ENCODE data around the gene TYROBP. TPM values are rescaled to one million over a fixed set of nuclear protein-coding genes. Genes with fewer than 3 reads are reported as not detected.

TYROBP gene
- total and polyA plus RNA-seq, 2 of the 8 experiments (the other 6 are each of a cell fraction or from before 2014, with no cell fraction given) = 0.18 TPM; not detected in 1

- DNase-seq (ENCODE audit: low read depth in 1 of 2, low spot score in 2 of 2) (no peak), FAIRE-seq (no peak)
- Histone ChIP-seq H2BK20ac (ENCODE audit: low read length) (no peak overlapping the region), H2BK120ac (replicated peaks; ENCODE audit: low read depth, low read length) (no peak overlapping the region), H3K9ac (replicated peaks in 1 of 4; ENCODE audit: extremely low read depth in 1 of 4, low read depth in 3 of 4, low read length in 3 of 4) (no peak overlapping the region; a peak in 1 of 7 replicates), H4K91ac (replicated peaks; ENCODE audit: insufficient read length, low read length) (no peak overlapping the region), H2BK5ac (ENCODE audit: low read depth, low read length) (no peak overlapping the region), H3K27me3 (replicated peaks in 1 of 4; ENCODE audit: control insufficient read depth in 3 of 4, extremely low read depth in 1 of 4, insufficient read depth in 3 of 4, low read length in 3 of 4) (no peaks in the 10 kb centered on the region; a peak in 1 of 7 replicates), H4K20me1 (replicated peaks in 1 of 2; ENCODE audit: control insufficient read depth in 1 of 2, insufficient read depth in 2 of 2, low read length in 2 of 2) (peaks cover 0 to 14% of the 10 kb centered on the region in 2 experiments), H3K4me3 (ENCODE audit: extremely low read depth in 1 of 4, insufficient read depth in 2 of 4, low read depth in 3 of 4, low read length in 4 of 4) (peak overlapping the region; percentile 63 to 96 (median 69)), H2BK15ac (ENCODE audit: low read length) (no peak overlapping the region), H3K18ac (ENCODE audit: extremely low read depth, low read length) (no peak overlapping the region; the same call in 1 of the 2 replicates), H3K79me1 (ENCODE audit: low read depth, low read length) (peaks cover 2% of the 10 kb centered on the region; the same call in 1 of the 2 replicates), H4K5ac (ENCODE audit: insufficient read length, low read depth, low read length) (no peak overlapping the region), H3K23me2 (ENCODE audit: low read depth, low read length) (peaks cover 13% of the 10 kb centered on the region; the same call in 1 of the 2 replicates), H3K36me3 (ENCODE audit: control insufficient read depth in 2 of 4, insufficient read depth in 4 of 4, low read length in 3 of 4) (peaks cover 0 to 14% (median 1%) of the 10 kb centered on the region in 4 experiments; a peak in 1 of 8 replicates), H3K9me3 (ENCODE audit: insufficient read depth in 2 of 2, low read depth in 1 of 2, low read length in 1 of 2) (no peaks in the 10 kb centered on the region), H3K79me2 (ENCODE audit: control insufficient read depth in 1 of 2, insufficient read depth in 2 of 2, low read length in 2 of 2) (peaks cover 0 to 6% of the 10 kb centered on the region in 2 experiments; a peak in 1 of 4 replicates), H3K4ac (replicated peaks; ENCODE audit: insufficient read length, low read depth, low read length) (no peak overlapping the region), H3K27ac (ENCODE audit: low read depth, low read length) (no peak overlapping the region), H2BK12ac (ENCODE audit: low read depth, low read length) (no peak overlapping the region), H4K8ac (ENCODE audit: extremely low read depth, insufficient read depth, low read length) (0 out of 2 replicates have a peak overlapping the region, but pooled peaks have one; percentile 26), H2AK5ac (ENCODE audit: low read depth, low read length) (no peak overlapping the region), H2AFZ (ENCODE audit: low read length) (no peak overlapping the region), H3K56ac (replicated peaks; ENCODE audit: insufficient read length, low read depth, low read length) (no peak overlapping the region), H3K23ac (ENCODE audit: insufficient read length) (no peak overlapping the region), H3K4me1 (replicated peaks in 1 of 4; ENCODE audit: control insufficient read depth in 3 of 4, insufficient read depth in 4 of 4, low read length in 3 of 4) (peaks cover 0 to 13% (median 3%) of the 10 kb centered on the region in 4 experiments; a peak in 4 of 7 replicates), H3K14ac (ENCODE audit: insufficient read length) (no peak overlapping the region), H3K4me2 (ENCODE audit: insufficient read depth in 1 of 2, low read depth in 2 of 2, low read length in 2 of 2) (peak overlapping the region; percentile 66 to 88)
- WGBS, 2 experiments (ENCODE audit: extremely low coverage in 1 of 2, insufficient coverage in 1 of 2, insufficient read length in 1 of 2, insufficient replicate concordance in 2 of 2, low coverage in 1 of 2, low lambda C conversion rate in 2 of 2, missing lambda C conversion rate in 1 of 2) = 84% methylated on average over 14 of the region's 14 CpGs; no CpG with 5 or more reads in 1 of the 2 experiments
- ChIA-PET POLR2A (ENCODE audit: partially characterized antibody) (interaction anchor here (1.2 kb wide), 1 partner anchor 11 kb away, joined by 3 read pairs; no protein-coding TSS in a partner anchor), CTCF (ENCODE audit: partially characterized antibody) (interaction anchor here (1.0 to 1.2 kb wide), 2 partner anchors 33 to 47 kb away, joined by 3 read pairs; no protein-coding TSS in a partner anchor)
- TF ChIP-seq RFX5 (IDR thresholded peaks at IDR 0.05; ENCODE audit: borderline replicate concordance, low read depth, low read length) (no peak), YY1 (IDR thresholded peaks at IDR 0.05; ENCODE audit: low read depth, low read length) (no peak), SIX5 (IDR thresholded peaks at IDR 0.05; ENCODE audit: low read depth, low read length) (no peak), EGR1 (IDR thresholded peaks at IDR 0.05; ENCODE audit: borderline replicate concordance, low read depth, low read length) (no peak), SIRT6 (IDR thresholded peaks at IDR 0.05; ENCODE audit: low read length) (no peak), POLR2A (IDR thresholded peaks at IDR 0.05; ENCODE audit: control extremely low read depth in 1 of 2, low read depth in 2 of 2, low read length in 2 of 2) (no peak), CBX5 (IDR thresholded peaks at IDR 0.05; ENCODE audit: low read depth, low read length) (no peak), SRF (IDR thresholded peaks at IDR 0.05; ENCODE audit: low read depth, low read length) (no peak), SAP30 (IDR thresholded peaks at IDR 0.05; ENCODE audit: insufficient read depth, insufficient replicate concordance, low read length) (no peak)
- TF ChIP-seq, protein P1, sequence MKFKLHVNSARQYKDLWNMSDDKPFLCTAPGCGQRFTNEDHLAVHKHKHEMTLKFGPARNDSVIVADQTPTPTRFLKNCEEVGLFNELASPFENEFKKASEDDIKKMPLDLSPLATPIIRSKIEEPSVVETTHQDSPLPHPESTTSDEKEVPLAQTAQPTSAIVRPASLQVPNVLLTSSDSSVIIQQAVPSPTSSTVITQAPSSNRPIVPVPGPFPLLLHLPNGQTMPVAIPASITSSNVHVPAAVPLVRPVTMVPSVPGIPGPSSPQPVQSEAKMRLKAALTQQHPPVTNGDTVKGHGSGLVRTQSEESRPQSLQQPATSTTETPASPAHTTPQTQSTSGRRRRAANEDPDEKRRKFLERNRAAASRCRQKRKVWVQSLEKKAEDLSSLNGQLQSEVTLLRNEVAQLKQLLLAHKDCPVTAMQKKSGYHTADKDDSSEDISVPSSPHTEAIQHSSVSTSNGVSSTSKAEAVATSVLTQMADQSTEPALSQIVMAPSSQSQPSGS (IDR thresholded peaks at IDR 0.05; ENCODE audit: low read length) = no peak
Measured at GRCh38 chr19:35937345-35938281, 29.5 kb upstream of the TYROBP start.

All from H1 (cell line).